Endothelial cell of umbilical vein (primary cell): Measurements from ENCODE around the gene PSORS1C1.

Source experiments
- EZH2 ChIP-seq: IDR thresholded peaks from 2 replicates; pipeline ENCODE4 v1.6.1; 2012; ENCODE audit warnings: borderline replicate concordance, low read depth, mild to moderate bottlenecking, moderate library complexity, low read length, inconsistent platforms; ENCODE audit not compliant: severe bottlenecking
- POLR2A ChIP-seq: IDR thresholded peaks from 2 replicates; pipeline ENCODE4 v1.6.1; 2012; ENCODE audit warnings: low read depth, mild to moderate bottlenecking, control low read depth, low read length
- TF ChIP-seq, protein P1 (sequence below), 2 donors: IDR thresholded peaks; 1 replicate in 1 of 2; 2 replicates in 1 of 2; pipeline ENCODE4 v1.5.1; 2011; ENCODE audit warnings: low read length in 2 of 2, mild to moderate bottlenecking in 2 of 2, moderate library complexity in 2 of 2, control low read depth in 1 of 2, inconsistent platforms in 1 of 2, low read depth in 1 of 2; ENCODE audit not compliant: insufficient read depth in 1 of 2; ENCODE audit errors: extremely low read depth in 1 of 2

GRCh38 chr6:31068669-31069340, 45.8 kb upstream of the PSORS1C1 start:
- TF ChIP-seq EZH2 (no peak), POLR2A (no peak)
- TF ChIP-seq, protein P1, sequence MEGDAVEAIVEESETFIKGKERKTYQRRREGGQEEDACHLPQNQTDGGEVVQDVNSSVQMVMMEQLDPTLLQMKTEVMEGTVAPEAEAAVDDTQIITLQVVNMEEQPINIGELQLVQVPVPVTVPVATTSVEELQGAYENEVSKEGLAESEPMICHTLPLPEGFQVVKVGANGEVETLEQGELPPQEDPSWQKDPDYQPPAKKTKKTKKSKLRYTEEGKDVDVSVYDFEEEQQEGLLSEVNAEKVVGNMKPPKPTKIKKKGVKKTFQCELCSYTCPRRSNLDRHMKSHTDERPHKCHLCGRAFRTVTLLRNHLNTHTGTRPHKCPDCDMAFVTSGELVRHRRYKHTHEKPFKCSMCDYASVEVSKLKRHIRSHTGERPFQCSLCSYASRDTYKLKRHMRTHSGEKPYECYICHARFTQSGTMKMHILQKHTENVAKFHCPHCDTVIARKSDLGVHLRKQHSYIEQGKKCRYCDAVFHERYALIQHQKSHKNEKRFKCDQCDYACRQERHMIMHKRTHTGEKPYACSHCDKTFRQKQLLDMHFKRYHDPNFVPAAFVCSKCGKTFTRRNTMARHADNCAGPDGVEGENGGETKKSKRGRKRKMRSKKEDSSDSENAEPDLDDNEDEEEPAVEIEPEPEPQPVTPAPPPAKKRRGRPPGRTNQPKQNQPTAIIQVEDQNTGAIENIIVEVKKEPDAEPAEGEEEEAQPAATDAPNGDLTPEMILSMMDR (IDR thresholded peaks at IDR 0.05; ENCODE audit: extremely low read depth in 1 of 2, insufficient read depth in 1 of 2, low read depth in 1 of 2, low read length in 2 of 2): peak; percentile 82 to 91
